ENCODE results near the gene SAA1. TPM values are rescaled to one million over a fixed set of nuclear protein-coding genes. Genes with fewer than 3 reads are reported as not detected.

The SAA1 gene
- total and polyA plus RNA-seq, 9 of the 15 experiments (the other 6 are each of a cell fraction or from before 2014, with no cell fraction given), result 6.3 TPM; not detected in 8

DNA sequence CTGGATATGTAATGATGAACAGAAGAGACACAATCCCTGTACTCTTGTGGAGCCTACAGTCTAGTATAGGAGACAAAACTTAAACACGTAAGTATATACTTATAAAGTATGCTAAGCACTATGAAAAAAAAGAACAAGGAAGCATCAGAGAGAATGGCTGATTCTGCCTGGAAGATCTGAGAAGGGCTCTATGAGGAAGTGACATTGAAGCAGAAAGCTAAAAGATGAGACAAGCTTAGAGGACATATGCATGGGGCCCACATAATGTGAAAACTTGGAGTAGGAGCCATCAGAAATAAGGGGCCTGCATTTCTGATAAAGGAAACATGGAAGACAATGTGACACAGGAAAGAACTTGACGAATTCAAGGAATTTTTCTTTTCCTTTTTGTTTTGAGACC, 16.6 kb downstream of the SAA1 start (continued):
- TF ChIP-seq, protein P1, sequence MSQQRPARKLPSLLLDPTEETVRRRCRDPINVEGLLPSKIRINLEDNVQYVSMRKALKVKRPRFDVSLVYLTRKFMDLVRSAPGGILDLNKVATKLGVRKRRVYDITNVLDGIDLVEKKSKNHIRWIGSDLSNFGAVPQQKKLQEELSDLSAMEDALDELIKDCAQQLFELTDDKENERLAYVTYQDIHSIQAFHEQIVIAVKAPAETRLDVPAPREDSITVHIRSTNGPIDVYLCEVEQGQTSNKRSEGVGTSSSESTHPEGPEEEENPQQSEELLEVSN (IDR thresholded peaks at IDR 0.05; ENCODE audit: borderline replicate concordance in 1 of 2, extremely low read depth in 1 of 2, insufficient read depth in 1 of 2, insufficient read length in 1 of 2, low read depth in 1 of 2, low read length in 1 of 2, poor library complexity in 1 of 2, severe bottlenecking in 1 of 2), result no peak
- TF ChIP-seq ZNF253 (CRISPR knock-in tag; conservative IDR thresholded peaks at IDR 0.05), result no peak

DNA sequence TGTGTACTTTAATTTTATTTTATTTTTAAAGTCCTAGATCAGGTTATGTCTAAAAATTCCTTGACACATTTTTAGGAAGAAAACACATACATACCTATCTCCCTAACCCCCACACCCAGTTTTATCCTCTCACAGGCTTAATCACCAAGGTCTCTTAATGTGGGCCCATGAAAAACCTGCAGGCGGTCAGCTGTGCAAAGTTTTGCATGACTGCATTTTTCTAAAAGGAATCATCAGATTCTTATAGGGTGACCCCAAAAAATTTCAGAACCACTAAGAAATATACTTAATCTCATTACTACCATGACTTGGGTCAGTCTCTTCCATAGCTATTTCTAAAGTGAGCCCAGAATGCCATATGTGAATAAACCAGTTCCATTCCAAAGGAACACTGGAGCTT, 19.8 kb downstream of the SAA1 start:
- no peak overlapping the region for H3K9ac ChIP-seq (ENCODE audit: insufficient read depth in 1 of 2, low read depth in 2 of 2, low read length in 2 of 2)
- intact Hi-C loops (cut with micrococcal nuclease) (no loop called here), in situ Hi-C loops (cut with MboI) (no loop called here)
- FAIRE-seq (no peak), DNase-seq (ENCODE audit: extremely low read depth in 1 of 4, low spot score in 3 of 4) (no peak), ATAC-seq (no peak)
- H3K4me1 ChIP-seq (replicated peaks in 1 of 2; ENCODE audit: control insufficient read depth in 2 of 2, insufficient read depth in 2 of 2, low read length in 2 of 2), result no peaks in the 10 kb centered on the region
- H3K9me3 ChIP-seq (replicated peaks; ENCODE audit: control insufficient read depth, insufficient read depth, low read depth, low read length), result no peaks in the 10 kb centered on the region
- H3K4me2 ChIP-seq (ENCODE audit: insufficient read depth, low read length), result no peak overlapping the region
- H3K79me2 ChIP-seq (ENCODE audit: control insufficient read depth, insufficient read depth, low read length), result no peaks in the 10 kb centered on the region
- H3K27ac ChIP-seq (ENCODE audit: extremely low read depth, low read depth, low read length), result no peak overlapping the region
- no peak overlapping the region for H3K4me3 ChIP-seq
- peaks cover 84% of the 10 kb centered on the region for H3K36me3 ChIP-seq (ENCODE audit: control insufficient read depth, insufficient read depth, low read length)
- no TSS peak for BruUV-seq (replicated peaks)
- H3K27me3 ChIP-seq (ENCODE audit: control insufficient read depth in 2 of 2, insufficient read depth in 2 of 2, low read length in 2 of 2), result no peaks in the 10 kb centered on the region
- no peaks in the 10 kb centered on the region for H4K20me1 ChIP-seq (replicated peaks; ENCODE audit: control insufficient read depth, insufficient read depth, low read length)
- WGBS (ENCODE audit: insufficient coverage, low coverage, missing lambda C conversion rate), result 100% methylated on average over 1 of the region's 1 CpG
- ChIA-PET POLR2A (interaction anchor here (0.6 kb wide), 1 partner anchor 444 kb away, joined by 3 read pairs; no protein-coding TSS in a partner anchor), CTCF (ENCODE audit: low intra/inter-chr PET ratio) (no interaction called here)
- H3K9me1 ChIP-seq (ENCODE audit: control insufficient read depth, insufficient read depth, low read length), result no peaks in the 10 kb centered on the region
- no peak overlapping the region for H2AFZ ChIP-seq (ENCODE audit: low read depth, low read length)
- TF ChIP-seq, protein P2, sequence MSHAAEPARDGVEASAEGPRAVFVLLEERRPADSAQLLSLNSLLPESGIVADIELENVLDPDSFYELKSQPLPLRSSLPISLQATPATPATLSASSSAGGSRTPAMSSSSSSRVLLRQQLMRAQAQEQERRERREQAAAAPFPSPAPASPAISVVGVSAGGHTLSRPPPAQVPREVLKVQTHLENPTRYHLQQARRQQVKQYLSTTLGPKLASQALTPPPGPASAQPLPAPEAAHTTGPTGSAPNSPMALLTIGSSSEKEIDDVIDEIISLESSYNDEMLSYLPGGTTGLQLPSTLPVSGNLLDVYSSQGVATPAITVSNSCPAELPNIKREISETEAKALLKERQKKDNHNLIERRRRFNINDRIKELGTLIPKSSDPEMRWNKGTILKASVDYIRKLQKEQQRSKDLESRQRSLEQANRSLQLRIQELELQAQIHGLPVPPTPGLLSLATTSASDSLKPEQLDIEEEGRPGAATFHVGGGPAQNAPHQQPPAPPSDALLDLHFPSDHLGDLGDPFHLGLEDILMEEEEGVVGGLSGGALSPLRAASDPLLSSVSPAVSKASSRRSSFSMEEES (CRISPR knock-in tag; IDR thresholded peaks at IDR 0.05), result no peak
- TF ChIP-seq, protein P3, sequence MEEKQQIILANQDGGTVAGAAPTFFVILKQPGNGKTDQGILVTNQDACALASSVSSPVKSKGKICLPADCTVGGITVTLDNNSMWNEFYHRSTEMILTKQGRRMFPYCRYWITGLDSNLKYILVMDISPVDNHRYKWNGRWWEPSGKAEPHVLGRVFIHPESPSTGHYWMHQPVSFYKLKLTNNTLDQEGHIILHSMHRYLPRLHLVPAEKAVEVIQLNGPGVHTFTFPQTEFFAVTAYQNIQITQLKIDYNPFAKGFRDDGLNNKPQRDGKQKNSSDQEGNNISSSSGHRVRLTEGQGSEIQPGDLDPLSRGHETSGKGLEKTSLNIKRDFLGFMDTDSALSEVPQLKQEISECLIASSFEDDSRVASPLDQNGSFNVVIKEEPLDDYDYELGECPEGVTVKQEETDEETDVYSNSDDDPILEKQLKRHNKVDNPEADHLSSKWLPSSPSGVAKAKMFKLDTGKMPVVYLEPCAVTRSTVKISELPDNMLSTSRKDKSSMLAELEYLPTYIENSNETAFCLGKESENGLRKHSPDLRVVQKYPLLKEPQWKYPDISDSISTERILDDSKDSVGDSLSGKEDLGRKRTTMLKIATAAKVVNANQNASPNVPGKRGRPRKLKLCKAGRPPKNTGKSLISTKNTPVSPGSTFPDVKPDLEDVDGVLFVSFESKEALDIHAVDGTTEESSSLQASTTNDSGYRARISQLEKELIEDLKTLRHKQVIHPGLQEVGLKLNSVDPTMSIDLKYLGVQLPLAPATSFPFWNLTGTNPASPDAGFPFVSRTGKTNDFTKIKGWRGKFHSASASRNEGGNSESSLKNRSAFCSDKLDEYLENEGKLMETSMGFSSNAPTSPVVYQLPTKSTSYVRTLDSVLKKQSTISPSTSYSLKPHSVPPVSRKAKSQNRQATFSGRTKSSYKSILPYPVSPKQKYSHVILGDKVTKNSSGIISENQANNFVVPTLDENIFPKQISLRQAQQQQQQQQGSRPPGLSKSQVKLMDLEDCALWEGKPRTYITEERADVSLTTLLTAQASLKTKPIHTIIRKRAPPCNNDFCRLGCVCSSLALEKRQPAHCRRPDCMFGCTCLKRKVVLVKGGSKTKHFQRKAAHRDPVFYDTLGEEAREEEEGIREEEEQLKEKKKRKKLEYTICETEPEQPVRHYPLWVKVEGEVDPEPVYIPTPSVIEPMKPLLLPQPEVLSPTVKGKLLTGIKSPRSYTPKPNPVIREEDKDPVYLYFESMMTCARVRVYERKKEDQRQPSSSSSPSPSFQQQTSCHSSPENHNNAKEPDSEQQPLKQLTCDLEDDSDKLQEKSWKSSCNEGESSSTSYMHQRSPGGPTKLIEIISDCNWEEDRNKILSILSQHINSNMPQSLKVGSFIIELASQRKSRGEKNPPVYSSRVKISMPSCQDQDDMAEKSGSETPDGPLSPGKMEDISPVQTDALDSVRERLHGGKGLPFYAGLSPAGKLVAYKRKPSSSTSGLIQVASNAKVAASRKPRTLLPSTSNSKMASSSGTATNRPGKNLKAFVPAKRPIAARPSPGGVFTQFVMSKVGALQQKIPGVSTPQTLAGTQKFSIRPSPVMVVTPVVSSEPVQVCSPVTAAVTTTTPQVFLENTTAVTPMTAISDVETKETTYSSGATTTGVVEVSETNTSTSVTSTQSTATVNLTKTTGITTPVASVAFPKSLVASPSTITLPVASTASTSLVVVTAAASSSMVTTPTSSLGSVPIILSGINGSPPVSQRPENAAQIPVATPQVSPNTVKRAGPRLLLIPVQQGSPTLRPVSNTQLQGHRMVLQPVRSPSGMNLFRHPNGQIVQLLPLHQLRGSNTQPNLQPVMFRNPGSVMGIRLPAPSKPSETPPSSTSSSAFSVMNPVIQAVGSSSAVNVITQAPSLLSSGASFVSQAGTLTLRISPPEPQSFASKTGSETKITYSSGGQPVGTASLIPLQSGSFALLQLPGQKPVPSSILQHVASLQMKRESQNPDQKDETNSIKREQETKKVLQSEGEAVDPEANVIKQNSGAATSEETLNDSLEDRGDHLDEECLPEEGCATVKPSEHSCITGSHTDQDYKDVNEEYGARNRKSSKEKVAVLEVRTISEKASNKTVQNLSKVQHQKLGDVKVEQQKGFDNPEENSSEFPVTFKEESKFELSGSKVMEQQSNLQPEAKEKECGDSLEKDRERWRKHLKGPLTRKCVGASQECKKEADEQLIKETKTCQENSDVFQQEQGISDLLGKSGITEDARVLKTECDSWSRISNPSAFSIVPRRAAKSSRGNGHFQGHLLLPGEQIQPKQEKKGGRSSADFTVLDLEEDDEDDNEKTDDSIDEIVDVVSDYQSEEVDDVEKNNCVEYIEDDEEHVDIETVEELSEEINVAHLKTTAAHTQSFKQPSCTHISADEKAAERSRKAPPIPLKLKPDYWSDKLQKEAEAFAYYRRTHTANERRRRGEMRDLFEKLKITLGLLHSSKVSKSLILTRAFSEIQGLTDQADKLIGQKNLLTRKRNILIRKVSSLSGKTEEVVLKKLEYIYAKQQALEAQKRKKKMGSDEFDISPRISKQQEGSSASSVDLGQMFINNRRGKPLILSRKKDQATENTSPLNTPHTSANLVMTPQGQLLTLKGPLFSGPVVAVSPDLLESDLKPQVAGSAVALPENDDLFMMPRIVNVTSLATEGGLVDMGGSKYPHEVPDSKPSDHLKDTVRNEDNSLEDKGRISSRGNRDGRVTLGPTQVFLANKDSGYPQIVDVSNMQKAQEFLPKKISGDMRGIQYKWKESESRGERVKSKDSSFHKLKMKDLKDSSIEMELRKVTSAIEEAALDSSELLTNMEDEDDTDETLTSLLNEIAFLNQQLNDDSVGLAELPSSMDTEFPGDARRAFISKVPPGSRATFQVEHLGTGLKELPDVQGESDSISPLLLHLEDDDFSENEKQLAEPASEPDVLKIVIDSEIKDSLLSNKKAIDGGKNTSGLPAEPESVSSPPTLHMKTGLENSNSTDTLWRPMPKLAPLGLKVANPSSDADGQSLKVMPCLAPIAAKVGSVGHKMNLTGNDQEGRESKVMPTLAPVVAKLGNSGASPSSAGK (IDR thresholded peaks at IDR 0.05), result no peak
- TF ChIP-seq ZNF717 (CRISPR knock-in tag; IDR thresholded peaks at IDR 0.05), result no peak
- TF ChIP-seq RNF2 (IDR thresholded peaks at IDR 0.05), result no peak
- no peak for TF ChIP-seq ZNF175 (CRISPR knock-in tag; IDR thresholded peaks at IDR 0.05; ENCODE audit: low read depth)

All from K562 (cell line).